Right renal pelvis (tissue), 4 donors: Measurements from ENCODE around the gene ASAP3. TPM values are rescaled to one million over a fixed set of nuclear protein-coding genes. Genes with fewer than 3 reads are reported as not detected.
"Not testable (repeated sequence)": the region's sequence is repeated elsewhere in the genome, so short reads cannot be mapped to it uniquely, and the experiment has no call there.

ENCODE experiments used
- DNase-seq, 4 donors: peaks; one replicate each; pipeline ENCODE4 v3.0.0-alpha.2; 2013; ENCODE audit warnings: low read depth in 4 of 4, low spot score in 3 of 4, missing footprints in 1 of 4
- polyA plus RNA-seq, 4 donors: library from polyadenylated mRNA; unstranded; fragments of 120-200 nt; gene quantifications; one replicate each; pipeline ENCODE4 v1.2.1, GENCODE V29; 2013; ENCODE audit not compliant: insufficient read length in 4 of 4

ASAP3 gene
- polyA plus RNA-seq, 4 donors = 32.0 to 35.9 (median 33.4) TPM

- no peak for DNase-seq
Measured at GRCh38 chr1:23517581-23517980, 33.6 kb upstream of the ASAP3 start.

GRCh38 chr1:23515905-23516304, 31.9 kb upstream of the ASAP3 start:
- DNase-seq = no peak

- no peak for DNase-seq
Measured at GRCh38 chr1:23514111-23514679, 30.2 kb upstream of the ASAP3 start.

GRCh38 chr1:23509896-23510295, 25.9 kb upstream of the ASAP3 start:
- no peak for DNase-seq

- DNase-seq = no peak
Measured at GRCh38 chr1:23506376-23507107, 22.6 kb upstream of the ASAP3 start.

GRCh38 chr1:23505851-23506250, 21.9 kb upstream of the ASAP3 start:
- no peak for DNase-seq

- not testable (repeated sequence) for DNase-seq
Measured at GRCh38 chr1:23504156-23504555, 20.2 kb upstream of the ASAP3 start.

GRCh38 chr1:23502951-23503350, 19.0 kb upstream of the ASAP3 start:
- no peak for DNase-seq

- DNase-seq = no peak
Measured at GRCh38 chr1:23500466-23500865, 16.5 kb upstream of the ASAP3 start.

- no peak for DNase-seq
Measured at GRCh38 chr1:23497777-23498439, 13.9 kb upstream of the ASAP3 start.

GRCh38 chr1:23496490-23497181, 12.7 kb upstream of the ASAP3 start:
- DNase-seq = no peak

GRCh38 chr1:23494836-23495235, 10.9 kb upstream of the ASAP3 start:
- not testable (repeated sequence) for DNase-seq

- DNase-seq = not testable (repeated sequence)
Measured at GRCh38 chr1:23492776-23493175, 8.8 kb upstream of the ASAP3 start.

- no peak for DNase-seq
Measured at GRCh38 chr1:23492132-23492720, 8.2 kb upstream of the ASAP3 start.

- no peak for DNase-seq
Measured at GRCh38 chr1:23489842-23490241, 5.9 kb upstream of the ASAP3 start.

GRCh38 chr1:23485002-23485332, 988 bp upstream of the ASAP3 start:
- DNase-seq = no peak

GRCh38 chr1:23484253-23485001, 448 bp upstream of the ASAP3 start:
- peak; percentile 79 to 84 (median 82) for DNase-seq

- DNase-seq = no peak
Measured at GRCh38 chr1:23481904-23482303, 2.1 kb downstream of the ASAP3 start.

GRCh38 chr1:23481026-23481597, 2.9 kb downstream of the ASAP3 start:
- no peak for DNase-seq
